Skeletal muscle cell (primary cell): ENCODE results near the gene CRTC2.

Source experiments
- DNase-seq: peaks from one replicate; pipeline ENCODE4 v3.0.0-alpha.2; 2010; ENCODE audit warnings: low read depth
- H3K4me3 ChIP-seq: 2 replicates; pipeline ENCODE4 v1.5.1; 2011; ENCODE audit warnings: low read depth, mild to moderate bottlenecking, control low read depth, low read length, moderate library complexity

Gene CRTC2

GRCh38 chr1:153953859-153954365, 4.5 kb downstream of the CRTC2 start:
- H3K4me3 ChIP-seq, result no peak overlapping the region
- no peak for DNase-seq

- H3K4me3 ChIP-seq, result no peak overlapping the region
- DNase-seq, result no peak
Observed at GRCh38 chr1:153951801-153952200, 6.6 kb downstream of the CRTC2 start.

- DNase-seq, result no peak
- H3K4me3 ChIP-seq, result no peak overlapping the region
Observed at GRCh38 chr1:153951183-153951582, 7.2 kb downstream of the CRTC2 start.

- DNase-seq, result no peak
- H3K4me3 ChIP-seq, result peak within 1 kb of the TSS; percentile 83
Observed at GRCh38 chr1:153946622-153947241, 11.7 kb downstream of the CRTC2 start, which contains the start of gene DENND4B. Gene DENND4B (minus strand): TSS chr1:153946718. CDS start chr1:153944374, 2,344 bp downstream.

GRCh38 chr1:153945795-153946621, 12.4 kb downstream of the CRTC2 start:
- no peak for DNase-seq
- peak overlapping the region; percentile 83 for H3K4me3 ChIP-seq

GRCh38 chr1:153945131-153945794, 13.1 kb downstream of the CRTC2 start:
- no peak for DNase-seq
- H3K4me3 ChIP-seq, result peak overlapping the region; percentile 83

GRCh38 chr1:153944827-153945117, 13.6 kb downstream of the CRTC2 start:
- DNase-seq, result no peak
- peak overlapping the region; percentile 83 for H3K4me3 ChIP-seq

- DNase-seq, result no peak
- no peak overlapping the region for H3K4me3 ChIP-seq
Observed at GRCh38 chr1:153944005-153944826, 14.2 kb downstream of the CRTC2 start.

GRCh38 chr1:153942766-153943549, 15.5 kb downstream of the CRTC2 start:
- no peak for DNase-seq

GRCh38 chr1:153941826-153942725, 16.3 kb downstream of the CRTC2 start:
- no peak overlapping the region for H3K4me3 ChIP-seq
- DNase-seq, result no peak

More at GRCh38 chr1:153942766-153943549, 15.5 kb downstream of the CRTC2 start:
- no peak overlapping the region for H3K4me3 ChIP-seq

- DNase-seq, result no peak
- no peak overlapping the region for H3K4me3 ChIP-seq
Observed at GRCh38 chr1:153940756-153941155, 17.7 kb downstream of the CRTC2 start.

GRCh38 chr1:153939476-153939875, 18.9 kb downstream of the CRTC2 start:
- H3K4me3 ChIP-seq, result no peak overlapping the region
- DNase-seq, result no peak

GRCh38 chr1:153938996-153939395, 19.4 kb downstream of the CRTC2 start:
- DNase-seq, result no peak
- H3K4me3 ChIP-seq, result no peak overlapping the region

GRCh38 chr1:153937331-153937730, 21.1 kb downstream of the CRTC2 start:
- DNase-seq, result no peak
- no peak overlapping the region for H3K4me3 ChIP-seq

- no peak overlapping the region for H3K4me3 ChIP-seq
- DNase-seq, result no peak
Observed at GRCh38 chr1:153936011-153936802, 22.2 kb downstream of the CRTC2 start.

- no peak for DNase-seq
- no peak overlapping the region for H3K4me3 ChIP-seq
Observed at GRCh38 chr1:153934746-153935145, 23.7 kb downstream of the CRTC2 start.

GRCh38 chr1:153933955-153934354, 24.5 kb downstream of the CRTC2 start:
- no peak for DNase-seq

More at GRCh38 chr1:153933955-153934354, 24.5 kb downstream of the CRTC2 start:
- no peak overlapping the region for H3K4me3 ChIP-seq
